GM18498 (cell line): ENCODE measurements around the gene CGB3.
"Not testable (repeated sequence)": the region's sequence is repeated elsewhere in the genome, so short reads cannot be mapped to it uniquely, and the experiment has no call there.

Source experiments
- ATAC-seq: cut with Tn5 transposase; IDR thresholded peaks from one replicate; pipeline ENCODE4 v1.9.1; 2021; ENCODE audit warnings: mild to moderate bottlenecking, moderate library complexity; ENCODE audit not compliant: unreplicated experiment

Gene CGB3

GRCh38 chr19:49024233-49024632 is at the start of gene CGB3:
CGB3 (minus strand) TSS chr19:49024333; CDS start chr19:49023971, 362 bp downstream.
- ATAC-seq = not testable (repeated sequence)

- no peak for ATAC-seq
Measured at GRCh38 chr19:49071860-49072547, 47.9 kb upstream of the CGB3 start.

GRCh38 chr19:49070416-49070815 is 46.3 kb upstream of the CGB3 start:
- ATAC-seq = no peak

- ATAC-seq = no peak
Measured at GRCh38 chr19:49069026-49069425, 44.9 kb upstream of the CGB3 start.

DNA sequence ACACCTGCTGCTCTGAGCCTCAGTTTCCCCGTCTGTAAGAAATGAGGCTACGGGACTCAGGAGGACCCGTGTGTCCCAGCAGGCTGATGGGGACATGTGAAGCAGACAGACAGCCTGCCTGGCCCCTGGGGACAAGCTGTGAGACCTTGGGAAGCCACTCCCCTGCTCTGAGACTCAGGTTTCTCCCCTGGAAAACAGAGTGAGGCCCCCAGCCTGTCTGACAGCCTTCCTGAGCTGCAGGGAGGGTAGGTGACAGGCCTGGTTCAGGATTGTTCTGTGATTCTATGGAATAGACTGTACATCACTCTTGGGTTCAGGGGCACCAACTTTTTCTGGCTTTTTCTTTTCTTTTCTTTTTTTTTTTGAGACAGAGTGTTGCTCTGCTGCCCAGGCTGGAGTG is 43.4 kb upstream of the CGB3 start:
- ATAC-seq = no peak

DNA sequence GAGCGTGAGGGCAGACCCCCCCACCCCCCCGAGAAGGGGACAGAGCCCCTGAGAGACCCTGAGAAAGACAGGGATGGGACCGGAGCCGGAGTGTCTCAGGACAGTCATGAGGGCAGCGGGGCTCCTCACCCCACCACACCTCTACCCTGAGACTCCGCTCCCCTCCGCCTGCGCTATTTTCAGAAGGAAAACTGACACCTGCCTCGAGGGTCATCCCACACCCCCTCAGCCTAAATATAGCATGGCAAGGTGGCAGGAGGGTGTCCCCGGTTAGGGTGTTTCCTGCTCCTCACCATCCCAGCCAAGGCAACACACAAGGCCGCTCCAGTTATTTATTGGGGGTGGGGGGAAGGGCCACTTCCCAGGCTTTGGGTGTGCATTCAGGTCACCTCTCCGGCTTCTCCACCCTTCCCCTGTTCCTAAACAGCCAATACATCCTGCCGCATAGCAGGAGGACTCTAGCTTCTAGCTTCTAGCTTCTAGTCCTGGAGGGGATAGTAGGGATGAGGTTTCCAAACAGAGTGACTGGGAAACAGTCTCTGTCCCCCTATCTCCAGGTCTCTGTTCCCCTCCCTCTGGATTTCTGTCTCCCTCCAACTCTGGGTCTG is 41.9 kb upstream of the CGB3 start:
- ATAC-seq = no peak

- ATAC-seq = no peak
Measured at GRCh38 chr19:49064768-49065611, 40.9 kb upstream of the CGB3 start, which contains the start of gene NTF4. NTF4 (minus strand) TSS chr19:49064818; CDS start chr19:49061997, 2,821 bp downstream.

GRCh38 chr19:49064029-49064629 is 40.0 kb upstream of the CGB3 start:
- no peak for ATAC-seq

- no peak for ATAC-seq
Measured at GRCh38 chr19:49061445-49061844, 37.3 kb upstream of the CGB3 start.

GRCh38 chr19:49061000-49061399 is 36.9 kb upstream of the CGB3 start:
- no peak for ATAC-seq

DNA sequence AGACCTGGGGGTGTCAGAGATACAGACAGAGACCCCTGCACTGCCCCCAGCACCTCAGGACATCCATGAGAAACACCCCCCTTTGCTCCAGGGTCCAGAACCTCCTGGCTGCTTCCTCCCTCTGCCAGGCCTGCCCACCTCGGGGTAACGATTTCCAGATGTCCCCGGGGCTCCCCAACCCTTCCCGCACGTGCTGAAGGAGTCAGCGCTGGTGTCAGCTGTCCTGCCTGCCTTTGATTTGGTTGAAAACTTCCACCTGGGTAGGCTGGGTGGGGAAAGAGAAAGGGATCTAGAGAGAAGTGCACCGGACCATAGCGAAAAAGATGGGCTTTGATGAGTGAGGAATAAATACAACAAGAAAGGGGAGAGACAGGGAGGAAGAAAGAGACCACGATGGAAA is 34.9 kb upstream of the CGB3 start:
- ATAC-seq = no peak

GRCh38 chr19:49058562-49058961 is 34.4 kb upstream of the CGB3 start:
- no peak for ATAC-seq

GRCh38 chr19:49057636-49058234 is 33.6 kb upstream of the CGB3 start, which contains the start of gene CGB7:
CGB7 (minus strand) TSS chr19:49057749; CDS start chr19:49055375, 2,374 bp downstream.
- no peak for ATAC-seq

DNA sequence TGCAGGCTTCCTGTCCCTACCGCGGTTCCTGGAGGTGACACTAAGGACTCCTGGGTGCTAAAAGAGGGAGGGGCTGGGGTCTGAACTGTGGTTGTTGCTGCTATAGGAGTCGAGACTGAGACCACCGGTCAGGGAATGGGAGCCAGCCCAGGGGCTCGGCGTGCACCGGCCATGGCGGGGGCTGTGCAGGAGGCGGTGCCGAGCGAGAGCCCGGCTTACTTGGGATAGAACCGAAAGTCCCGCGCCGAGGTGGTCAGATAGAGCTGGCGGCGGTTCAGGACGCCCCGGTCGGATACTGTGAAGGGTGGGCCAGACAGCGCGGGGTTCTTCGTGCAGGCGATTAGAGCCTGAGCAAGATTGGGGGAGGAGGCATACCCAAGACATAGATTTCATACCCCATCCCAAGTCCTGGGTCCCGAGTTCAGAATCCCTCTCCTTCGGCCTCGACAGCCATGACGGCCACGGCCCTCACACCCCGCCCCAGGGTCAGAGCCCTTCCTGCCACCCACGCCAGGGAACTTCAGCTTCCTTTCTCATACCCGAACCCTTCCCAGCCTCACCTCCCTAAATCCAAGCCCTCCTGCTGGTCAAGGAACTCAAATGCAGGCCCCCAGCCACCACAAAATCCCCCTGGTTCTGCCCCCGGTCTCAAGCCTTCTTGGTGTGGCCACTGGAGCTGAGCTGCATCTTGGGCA is 32.9 kb upstream of the CGB3 start:
- not testable (repeated sequence) for ATAC-seq

DNA sequence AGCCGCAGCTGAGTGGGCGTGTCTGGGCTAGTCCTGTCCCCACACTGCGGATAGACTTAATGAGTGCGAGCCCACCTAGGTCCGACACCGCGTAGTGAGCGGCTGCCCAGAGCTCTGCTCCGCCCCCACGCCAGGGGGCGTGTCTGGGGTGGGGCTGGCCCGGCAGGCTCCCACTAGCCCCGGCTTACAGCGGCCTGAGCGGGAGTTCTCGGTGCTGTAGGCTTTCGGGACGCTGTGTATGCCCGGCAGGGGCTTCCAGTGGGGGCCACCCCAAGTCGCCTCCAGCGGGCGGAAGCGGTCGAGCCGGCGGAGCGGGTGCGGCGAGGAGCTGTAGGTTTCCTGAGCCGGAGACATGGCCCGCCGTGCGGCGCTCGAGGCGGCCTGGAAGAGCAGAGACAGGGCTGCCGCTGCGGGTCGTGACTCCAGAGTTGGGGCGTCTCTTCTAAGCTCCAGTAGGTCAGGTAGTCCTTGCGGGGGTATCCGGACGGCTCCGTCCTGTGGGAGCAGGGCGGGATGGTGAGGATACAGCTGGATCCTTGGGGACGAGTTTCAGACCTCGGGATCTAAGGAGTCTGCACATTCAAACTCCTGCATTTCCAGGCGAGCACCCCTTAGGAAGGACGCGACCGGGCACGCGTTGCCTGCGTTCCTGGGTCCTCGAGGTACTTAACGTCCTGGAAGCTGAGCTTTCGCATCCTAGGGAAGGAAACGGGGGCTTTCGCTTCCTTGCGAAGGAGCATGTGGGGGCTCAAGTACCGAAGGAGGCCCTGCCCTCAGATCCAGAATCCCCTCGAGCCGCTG is 32.2 kb upstream of the CGB3 start:
- no peak for ATAC-seq

DNA sequence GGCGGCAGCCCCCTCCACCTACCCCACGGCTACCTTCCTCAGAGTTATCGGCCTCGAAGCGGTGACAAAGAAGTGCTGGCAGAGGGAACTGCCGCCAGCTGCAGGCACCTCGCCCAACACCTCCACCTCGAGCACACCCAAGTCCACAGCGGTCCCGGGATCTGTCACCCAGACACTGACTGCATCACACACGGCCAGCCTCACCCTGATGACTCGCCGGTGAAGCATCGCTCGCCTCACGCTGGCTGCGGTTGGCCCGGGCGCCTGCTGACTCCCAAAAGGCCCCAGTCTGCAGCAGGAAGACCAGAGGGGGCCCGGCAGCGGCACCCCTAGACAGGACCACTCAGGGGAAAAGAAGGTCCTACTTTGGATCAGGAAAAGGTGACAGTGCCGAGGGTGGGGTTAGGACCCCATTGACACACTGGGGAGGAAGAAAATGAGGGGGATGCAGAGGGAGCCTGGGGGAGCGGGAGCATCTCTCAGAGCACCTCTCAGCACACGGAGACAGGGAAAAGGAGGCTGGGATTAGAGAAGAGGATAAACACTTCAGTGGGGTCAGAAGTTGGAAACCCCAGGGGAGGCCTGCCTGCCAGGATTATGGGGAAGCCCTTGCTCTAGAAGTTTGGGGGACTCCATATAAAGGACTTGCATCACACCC is 26.4 kb upstream of the CGB3 start:
- ATAC-seq = not testable (repeated sequence)

DNA sequence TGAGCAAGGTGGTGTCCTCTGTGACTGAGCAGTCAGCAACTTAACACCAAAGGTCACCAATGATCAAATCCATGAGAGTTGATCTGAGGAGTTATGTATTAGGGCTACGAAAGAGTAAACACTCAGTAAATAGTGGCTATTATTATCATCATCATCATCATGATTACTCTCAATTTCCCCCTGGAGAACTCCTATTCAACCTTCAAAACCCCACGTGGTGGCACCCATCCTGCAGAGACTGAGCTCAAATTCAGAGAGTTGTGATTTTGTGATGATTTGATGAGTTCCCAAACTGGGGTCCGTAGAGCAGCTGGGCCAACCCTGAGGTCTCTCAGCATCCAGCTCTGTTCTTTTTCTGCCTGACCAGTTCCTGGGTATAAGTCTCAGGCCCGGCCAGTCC is 25.7 kb upstream of the CGB3 start:
- not testable (repeated sequence) for ATAC-seq

DNA sequence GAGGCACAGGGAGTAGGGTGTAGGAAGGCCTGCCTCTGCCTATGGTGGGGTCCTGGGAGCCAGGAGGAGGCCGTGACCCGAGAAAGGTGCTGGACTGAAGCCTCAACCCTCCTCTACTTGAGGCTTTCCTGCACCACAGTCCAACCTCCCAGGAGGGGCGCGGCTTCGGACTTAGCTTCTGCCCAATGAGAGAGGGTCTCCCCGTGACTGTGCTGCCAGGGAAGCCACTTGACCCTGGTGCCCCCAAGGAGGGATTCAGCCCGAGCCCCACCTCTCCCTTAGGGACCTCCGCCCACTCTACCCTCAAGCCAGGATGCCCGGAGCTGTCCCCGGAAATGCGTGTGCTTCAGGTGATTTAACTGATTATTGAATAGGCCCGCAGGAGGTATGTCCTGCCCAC is 24.9 kb upstream of the CGB3 start, which contains the start of gene CGB8:
TSS of gene CGB8 (minus strand) at position 101 of the 400 bp plus-strand sequence. CDS start 372 bp downstream, outside the sequence.
- ATAC-seq = not testable (repeated sequence)

- not testable (repeated sequence) for ATAC-seq
Measured at GRCh38 chr19:49043548-49043947, 19.4 kb upstream of the CGB3 start, which contains the start of gene CGB5. CGB5 (plus strand) TSS chr19:49043848; CDS start chr19:49044210, 362 bp downstream.
